ENCODE results near the gene SLC2A13.

Gene SLC2A13

GRCh38 chr12:39990122-39991101, 115.5 kb downstream of the SLC2A13 start:
- Histone ChIP-seq H3K9me3 (ENCODE audit: control insufficient read depth, insufficient read depth, low read depth, low read length) (no peaks in the 10 kb centered on the region), H3K4me1 (ENCODE audit: control insufficient read depth, insufficient read depth, low read length) (no peaks in the 10 kb centered on the region), H3K4me3 (ENCODE audit: low read depth, low read length) (no peak overlapping the region), H3K27ac (ENCODE audit: extremely low read depth, low read depth, low read length) (no peak overlapping the region), H3K36me3 (ENCODE audit: control insufficient read depth in 2 of 2, insufficient read depth in 1 of 2, low read length in 2 of 2) (no peaks in the 10 kb centered on the region)
- ChIA-PET POLR2A (no interaction called here), CTCF (interaction anchor here (0.6 to 3.9 kb wide), 25 partner anchors 11 to 946 kb away, joined by 3 to 22 read pairs (median 4); no protein-coding TSS in a partner anchor)
- peak; percentile 62 for TF ChIP-seq ZNF654 (tag by site-specific recombination; IDR thresholded peaks at IDR 0.05; ENCODE audit: low read depth)
- TF ChIP-seq, protein P1, sequence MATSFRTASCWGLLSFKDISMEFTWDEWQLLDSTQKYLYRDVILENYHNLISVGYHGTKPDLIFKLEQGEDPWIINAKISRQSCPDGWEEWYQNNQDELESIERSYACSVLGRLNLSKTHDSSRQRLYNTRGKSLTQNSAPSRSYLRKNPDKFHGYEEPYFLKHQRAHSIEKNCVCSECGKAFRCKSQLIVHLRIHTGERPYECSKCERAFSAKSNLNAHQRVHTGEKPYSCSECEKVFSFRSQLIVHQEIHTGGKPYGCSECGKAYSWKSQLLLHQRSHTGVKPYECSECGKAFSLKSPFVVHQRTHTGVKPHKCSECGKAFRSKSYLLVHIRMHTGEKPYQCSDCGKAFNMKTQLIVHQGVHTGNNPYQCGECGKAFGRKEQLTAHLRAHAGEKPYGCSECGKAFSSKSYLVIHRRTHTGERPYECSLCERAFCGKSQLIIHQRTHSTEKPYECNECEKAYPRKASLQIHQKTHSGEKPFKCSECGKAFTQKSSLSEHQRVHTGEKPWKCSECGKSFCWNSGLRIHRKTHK (tag by site-specific recombination; IDR thresholded peaks at IDR 0.05) = no peak
- TF ChIP-seq, protein P2, sequence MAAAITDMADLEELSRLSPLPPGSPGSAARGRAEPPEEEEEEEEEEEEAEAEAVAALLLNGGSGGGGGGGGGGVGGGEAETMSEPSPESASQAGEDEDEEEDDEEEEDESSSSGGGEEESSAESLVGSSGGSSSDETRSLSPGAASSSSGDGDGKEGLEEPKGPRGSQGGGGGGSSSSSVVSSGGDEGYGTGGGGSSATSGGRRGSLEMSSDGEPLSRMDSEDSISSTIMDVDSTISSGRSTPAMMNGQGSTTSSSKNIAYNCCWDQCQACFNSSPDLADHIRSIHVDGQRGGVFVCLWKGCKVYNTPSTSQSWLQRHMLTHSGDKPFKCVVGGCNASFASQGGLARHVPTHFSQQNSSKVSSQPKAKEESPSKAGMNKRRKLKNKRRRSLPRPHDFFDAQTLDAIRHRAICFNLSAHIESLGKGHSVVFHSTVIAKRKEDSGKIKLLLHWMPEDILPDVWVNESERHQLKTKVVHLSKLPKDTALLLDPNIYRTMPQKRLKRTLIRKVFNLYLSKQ (tag by site-specific recombination; IDR thresholded peaks at IDR 0.05; ENCODE audit: borderline replicate concordance) = no peak
- no peak for TF ChIP-seq ZBTB17 (tag by site-specific recombination; IDR thresholded peaks at IDR 0.05)
- no peak for TF ChIP-seq ZNF473 (tag by site-specific recombination; IDR thresholded peaks at IDR 0.05)
- no peak for TF ChIP-seq SCRT1 (tag by site-specific recombination; IDR thresholded peaks at IDR 0.05; ENCODE audit: borderline replicate concordance)
- TF ChIP-seq, protein P3, sequence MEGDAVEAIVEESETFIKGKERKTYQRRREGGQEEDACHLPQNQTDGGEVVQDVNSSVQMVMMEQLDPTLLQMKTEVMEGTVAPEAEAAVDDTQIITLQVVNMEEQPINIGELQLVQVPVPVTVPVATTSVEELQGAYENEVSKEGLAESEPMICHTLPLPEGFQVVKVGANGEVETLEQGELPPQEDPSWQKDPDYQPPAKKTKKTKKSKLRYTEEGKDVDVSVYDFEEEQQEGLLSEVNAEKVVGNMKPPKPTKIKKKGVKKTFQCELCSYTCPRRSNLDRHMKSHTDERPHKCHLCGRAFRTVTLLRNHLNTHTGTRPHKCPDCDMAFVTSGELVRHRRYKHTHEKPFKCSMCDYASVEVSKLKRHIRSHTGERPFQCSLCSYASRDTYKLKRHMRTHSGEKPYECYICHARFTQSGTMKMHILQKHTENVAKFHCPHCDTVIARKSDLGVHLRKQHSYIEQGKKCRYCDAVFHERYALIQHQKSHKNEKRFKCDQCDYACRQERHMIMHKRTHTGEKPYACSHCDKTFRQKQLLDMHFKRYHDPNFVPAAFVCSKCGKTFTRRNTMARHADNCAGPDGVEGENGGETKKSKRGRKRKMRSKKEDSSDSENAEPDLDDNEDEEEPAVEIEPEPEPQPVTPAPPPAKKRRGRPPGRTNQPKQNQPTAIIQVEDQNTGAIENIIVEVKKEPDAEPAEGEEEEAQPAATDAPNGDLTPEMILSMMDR (tag by site-specific recombination; IDR thresholded peaks at IDR 0.05) = peak; percentile 44
- no peak for TF ChIP-seq ZNF677 (tag by site-specific recombination; IDR thresholded peaks at IDR 0.05)
- TF ChIP-seq ZNF549 (tag by site-specific recombination; IDR thresholded peaks at IDR 0.05) = no peak
- no peak for TF ChIP-seq ZSCAN16 (tag by site-specific recombination; IDR thresholded peaks at IDR 0.05)
- TF ChIP-seq TCF7L2 (IDR thresholded peaks at IDR 0.05; ENCODE audit: borderline replicate concordance, low read depth, low read length) = no peak

DNA sequence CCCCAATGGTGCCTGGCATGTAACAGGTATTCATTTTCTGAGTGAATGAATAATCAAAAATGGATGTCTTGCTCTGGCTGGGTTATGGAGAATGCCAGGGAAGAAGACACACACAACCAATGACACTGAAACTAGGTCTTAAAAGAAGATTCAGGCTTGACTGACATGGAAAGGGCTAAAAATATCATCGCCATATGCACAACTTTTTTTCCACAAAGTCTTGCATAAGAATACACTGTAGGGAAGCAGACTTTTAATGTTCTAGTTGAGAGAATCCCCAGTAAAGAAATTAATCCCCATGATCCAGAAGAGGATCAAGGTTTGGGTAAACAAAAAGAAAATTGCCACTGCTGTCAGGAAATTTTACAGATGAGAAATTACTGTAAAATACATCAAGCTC, 116.4 kb downstream of the SLC2A13 start:
- no peak overlapping the region for H3K4me3 ChIP-seq (ENCODE audit: low read depth, low read length)
- no peaks in the 10 kb centered on the region for H3K36me3 ChIP-seq (ENCODE audit: control insufficient read depth in 2 of 2, insufficient read depth in 1 of 2, low read length in 2 of 2)
- ChIA-PET CTCF (interaction anchor here (0.9 to 1.5 kb wide), 3 partner anchors 24 to 187 kb away, joined by 3 to 4 read pairs (median 4); no protein-coding TSS in a partner anchor), POLR2A (no interaction called here)
- TF ChIP-seq ZFP37 (tag by site-specific recombination; IDR thresholded peaks at IDR 0.05) (no peak), ZBTB48 (tag by site-specific recombination; IDR thresholded peaks at IDR 0.05) (no peak), KLF10 (tag by site-specific recombination; IDR thresholded peaks at IDR 0.05) (no peak), YY2 (tag by site-specific recombination; IDR thresholded peaks at IDR 0.05) (no peak), ZNF561 (tag by site-specific recombination; IDR thresholded peaks at IDR 0.05; ENCODE audit: borderline replicate concordance) (no peak)
- TF ChIP-seq, protein P4, sequence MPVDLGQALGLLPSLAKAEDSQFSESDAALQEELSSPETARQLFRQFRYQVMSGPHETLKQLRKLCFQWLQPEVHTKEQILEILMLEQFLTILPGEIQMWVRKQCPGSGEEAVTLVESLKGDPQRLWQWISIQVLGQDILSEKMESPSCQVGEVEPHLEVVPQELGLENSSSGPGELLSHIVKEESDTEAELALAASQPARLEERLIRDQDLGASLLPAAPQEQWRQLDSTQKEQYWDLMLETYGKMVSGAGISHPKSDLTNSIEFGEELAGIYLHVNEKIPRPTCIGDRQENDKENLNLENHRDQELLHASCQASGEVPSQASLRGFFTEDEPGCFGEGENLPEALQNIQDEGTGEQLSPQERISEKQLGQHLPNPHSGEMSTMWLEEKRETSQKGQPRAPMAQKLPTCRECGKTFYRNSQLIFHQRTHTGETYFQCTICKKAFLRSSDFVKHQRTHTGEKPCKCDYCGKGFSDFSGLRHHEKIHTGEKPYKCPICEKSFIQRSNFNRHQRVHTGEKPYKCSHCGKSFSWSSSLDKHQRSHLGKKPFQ (tag by site-specific recombination; IDR thresholded peaks at IDR 0.05) = no peak
- TF ChIP-seq, protein P5, sequence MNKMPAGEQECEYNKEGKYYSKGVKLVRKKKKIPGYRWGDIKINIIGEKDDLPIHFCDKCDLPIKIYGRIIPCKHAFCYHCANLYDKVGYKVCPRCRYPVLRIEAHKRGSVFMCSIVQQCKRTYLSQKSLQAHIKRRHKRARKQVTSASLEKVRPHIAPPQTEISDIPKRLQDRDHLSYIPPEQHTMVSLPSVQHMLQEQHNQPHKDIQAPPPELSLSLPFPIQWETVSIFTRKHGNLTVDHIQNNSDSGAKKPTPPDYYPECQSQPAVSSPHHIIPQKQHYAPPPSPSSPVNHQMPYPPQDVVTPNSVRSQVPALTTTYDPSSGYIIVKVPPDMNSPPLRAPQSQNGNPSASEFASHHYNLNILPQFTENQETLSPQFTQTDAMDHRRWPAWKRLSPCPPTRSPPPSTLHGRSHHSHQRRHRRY (tag by site-specific recombination; IDR thresholded peaks at IDR 0.05) = no peak
- H3K9me3 ChIP-seq (ENCODE audit: control insufficient read depth, insufficient read depth, low read depth, low read length) = no peaks in the 10 kb centered on the region
- H3K27ac ChIP-seq (ENCODE audit: extremely low read depth, low read depth, low read length) = no peak overlapping the region
- H3K4me1 ChIP-seq (ENCODE audit: control insufficient read depth, insufficient read depth, low read length) = no peaks in the 10 kb centered on the region

All from HEK293 (cell line).